ENCODE measurements around the gene ZDHHC17. TPM values are rescaled to one million over a fixed set of nuclear protein-coding genes. Genes with fewer than 3 reads are reported as not detected.

The ZDHHC17 gene
- polyA plus RNA-seq, 1 donor (not counting 4 experiments of a cell fraction or from before 2014, with no cell fraction given), result 28.2 TPM

DNA sequence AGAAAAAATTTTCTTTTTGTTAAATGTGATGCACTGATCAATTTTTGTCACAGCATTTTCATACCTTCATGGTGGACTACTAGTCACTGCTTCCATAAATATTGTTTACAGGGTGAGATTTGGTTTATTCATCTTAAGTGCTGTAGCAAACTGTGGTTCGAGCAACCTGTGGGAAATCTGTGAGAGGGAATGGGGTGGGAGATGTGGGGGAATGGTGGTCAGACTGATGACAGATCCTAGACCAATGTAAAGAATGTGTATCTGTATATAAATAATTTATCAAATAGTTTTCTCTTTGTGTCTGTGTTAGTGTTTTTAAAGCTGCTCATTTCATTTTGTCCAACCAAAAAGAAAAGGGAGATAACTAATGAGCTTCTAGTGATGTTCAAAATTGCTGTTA is 88.2 kb downstream of the ZDHHC17 start:
- dilution Hi-C loops (cut with MboI; ENCODE audit: extremely low pct_ligation_motif_present, low sequenced_read_pairs), result no loop called here
- Histone ChIP-seq H3K9me3 (ENCODE audit: control insufficient read depth, low read depth, low read length) (no peaks in the 10 kb centered on the region), H3K36me3 (ENCODE audit: control insufficient read depth in 2 of 2, extremely low read depth in 1 of 2, insufficient read depth in 2 of 2, low read length in 2 of 2) (peaks cover 5 to 7% of the 10 kb centered on the region in 2 experiments), H4K20me1 (ENCODE audit: control insufficient read depth, extremely low read depth, insufficient read depth, low read length) (no peaks in the 10 kb centered on the region), H3K79me2 (ENCODE audit: control insufficient read depth, insufficient read depth, low read length) (no peaks in the 10 kb centered on the region), H3K9ac (ENCODE audit: control insufficient read depth, extremely low read depth, insufficient read depth, low read length) (no peak overlapping the region), H2AFZ (ENCODE audit: control insufficient read depth, low read length) (no peak overlapping the region), H3K27me3 (ENCODE audit: control insufficient read depth, extremely low read depth, insufficient read depth, low read length) (no peaks in the 10 kb centered on the region), H3K4me3 (ENCODE audit: control insufficient read depth in 2 of 3, extremely low read depth in 1 of 3, insufficient read depth in 2 of 3, low read depth in 1 of 3, low read length in 3 of 3) (no peak overlapping the region), H3K27ac (ENCODE audit: control insufficient read depth, insufficient read depth, low read length) (no peak overlapping the region), H3K9me1 (ENCODE audit: control insufficient read depth, extremely low read depth, insufficient read depth, low read length) (no peaks in the 10 kb centered on the region), H3K4me1 (ENCODE audit: control insufficient read depth, extremely low read depth, insufficient read depth, low read length) (no peaks in the 10 kb centered on the region), H3K4me2 (ENCODE audit: control insufficient read depth, extremely low read depth, insufficient read depth, low read depth, low read length) (no peak overlapping the region)
- DNase-seq (ENCODE audit: low read depth, low spot score) (no peak), FAIRE-seq (no peak)
- no peak for TF ChIP-seq EZH2 (IDR thresholded peaks at IDR 0.05; ENCODE audit: low read length)
- TF ChIP-seq, protein P1, sequence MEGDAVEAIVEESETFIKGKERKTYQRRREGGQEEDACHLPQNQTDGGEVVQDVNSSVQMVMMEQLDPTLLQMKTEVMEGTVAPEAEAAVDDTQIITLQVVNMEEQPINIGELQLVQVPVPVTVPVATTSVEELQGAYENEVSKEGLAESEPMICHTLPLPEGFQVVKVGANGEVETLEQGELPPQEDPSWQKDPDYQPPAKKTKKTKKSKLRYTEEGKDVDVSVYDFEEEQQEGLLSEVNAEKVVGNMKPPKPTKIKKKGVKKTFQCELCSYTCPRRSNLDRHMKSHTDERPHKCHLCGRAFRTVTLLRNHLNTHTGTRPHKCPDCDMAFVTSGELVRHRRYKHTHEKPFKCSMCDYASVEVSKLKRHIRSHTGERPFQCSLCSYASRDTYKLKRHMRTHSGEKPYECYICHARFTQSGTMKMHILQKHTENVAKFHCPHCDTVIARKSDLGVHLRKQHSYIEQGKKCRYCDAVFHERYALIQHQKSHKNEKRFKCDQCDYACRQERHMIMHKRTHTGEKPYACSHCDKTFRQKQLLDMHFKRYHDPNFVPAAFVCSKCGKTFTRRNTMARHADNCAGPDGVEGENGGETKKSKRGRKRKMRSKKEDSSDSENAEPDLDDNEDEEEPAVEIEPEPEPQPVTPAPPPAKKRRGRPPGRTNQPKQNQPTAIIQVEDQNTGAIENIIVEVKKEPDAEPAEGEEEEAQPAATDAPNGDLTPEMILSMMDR (optimal IDR thresholded peaks at IDR 0.05 in 1 of 3, IDR thresholded peaks at IDR 0.05 in 1 of 3, conservative IDR thresholded peaks at IDR 0.05 in 1 of 3; ENCODE audit: extremely low read depth in 1 of 3, insufficient read depth in 2 of 3, low read length in 3 of 3), result no peak

DNA sequence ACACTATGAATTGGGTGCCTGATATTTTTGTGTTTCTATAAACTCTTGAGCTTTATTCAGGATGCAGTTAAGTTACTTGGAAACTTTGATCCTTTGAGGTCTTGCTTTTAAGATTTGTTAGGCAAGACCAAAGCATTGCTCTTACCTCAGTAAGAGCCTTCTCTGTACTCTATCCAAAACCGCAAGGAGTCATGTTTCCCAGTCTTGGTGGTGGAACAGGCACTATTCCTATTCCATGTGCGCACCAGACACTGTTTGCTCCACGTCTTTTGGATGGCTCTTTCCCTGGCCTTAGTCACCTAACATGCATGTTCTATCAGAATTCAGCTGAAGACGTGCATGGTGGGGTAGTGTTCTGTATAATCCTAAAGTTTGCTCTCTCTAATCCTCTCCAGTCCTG is 91.4 kb downstream of the ZDHHC17 start:
- peaks cover 5 to 9% of the 10 kb centered on the region in 2 experiments for H3K36me3 ChIP-seq (ENCODE audit: control insufficient read depth in 2 of 2, extremely low read depth in 1 of 2, insufficient read depth in 2 of 2, low read length in 2 of 2)
- FAIRE-seq (no peak), DNase-seq (ENCODE audit: low read depth, low spot score) (no peak)
- no peaks in the 10 kb centered on the region for H3K9me3 ChIP-seq (ENCODE audit: control insufficient read depth, low read depth, low read length)
- no peak overlapping the region for H3K9ac ChIP-seq (ENCODE audit: control insufficient read depth, extremely low read depth, insufficient read depth, low read length)
- no peaks in the 10 kb centered on the region for H4K20me1 ChIP-seq (ENCODE audit: control insufficient read depth, extremely low read depth, insufficient read depth, low read length)
- no peak overlapping the region for H3K27ac ChIP-seq (ENCODE audit: control insufficient read depth, insufficient read depth, low read length)
- H2AFZ ChIP-seq (ENCODE audit: control insufficient read depth, low read length), result no peak overlapping the region
- H3K4me1 ChIP-seq (ENCODE audit: control insufficient read depth, extremely low read depth, insufficient read depth, low read length), result no peaks in the 10 kb centered on the region
- H3K79me2 ChIP-seq (ENCODE audit: control insufficient read depth, insufficient read depth, low read length), result no peaks in the 10 kb centered on the region
- no peaks in the 10 kb centered on the region for H3K9me1 ChIP-seq (ENCODE audit: control insufficient read depth, extremely low read depth, insufficient read depth, low read length)
- no peak overlapping the region for H3K4me3 ChIP-seq (ENCODE audit: control insufficient read depth in 2 of 3, extremely low read depth in 1 of 3, insufficient read depth in 2 of 3, low read depth in 1 of 3, low read length in 3 of 3)
- no peak overlapping the region for H3K4me2 ChIP-seq (ENCODE audit: control insufficient read depth, extremely low read depth, insufficient read depth, low read depth, low read length)
- TF ChIP-seq EZH2 (IDR thresholded peaks at IDR 0.05; ENCODE audit: low read length), result no peak
- TF ChIP-seq, protein P1 (optimal IDR thresholded peaks at IDR 0.05 in 1 of 3, IDR thresholded peaks at IDR 0.05 in 1 of 3, conservative IDR thresholded peaks at IDR 0.05 in 1 of 3; ENCODE audit: extremely low read depth in 1 of 3, insufficient read depth in 2 of 3, low read length in 3 of 3), result no peak
- dilution Hi-C loops (cut with MboI; ENCODE audit: extremely low pct_ligation_motif_present, low sequenced_read_pairs), result no loop called here
- H3K27me3 ChIP-seq (ENCODE audit: control insufficient read depth, extremely low read depth, insufficient read depth, low read length), result no peaks in the 10 kb centered on the region
